Renal cortical epithelial cell (primary cell): ENCODE results near the gene ALDH1A2. TPM values are rescaled to one million over a fixed set of nuclear protein-coding genes. Genes with fewer than 3 reads are reported as not detected.

Experiments used
- DNase-seq: peaks from one replicate; pipeline ENCODE4 v3.0.0-alpha.2; 2011; ENCODE audit warnings: low read depth
- total RNA-seq: library from RNA; depleted of rRNA; stranded (reverse); fragments of >200 nt; gene quantifications from 2 replicates; pipeline ENCODE4 v1.2.3, GENCODE V29; 2014

Gene ALDH1A2
- total RNA-seq, 1 donor from 2014 or later = 26.8 TPM

- no peak for DNase-seq
Observed at GRCh38 chr15:57943754-57944420, 121.6 kb downstream of the ALDH1A2 start.

GRCh38 chr15:57943171-57943570, 122.3 kb downstream of the ALDH1A2 start:
- DNase-seq = no peak

GRCh38 chr15:57941816-57942215, 123.7 kb downstream of the ALDH1A2 start:
- DNase-seq = no peak

GRCh38 chr15:57932348-57932747, 133.2 kb downstream of the ALDH1A2 start:
- no peak for DNase-seq

GRCh38 chr15:57931570-57931969, 133.9 kb downstream of the ALDH1A2 start:
- no peak for DNase-seq

- no peak for DNase-seq
Observed at GRCh38 chr15:57927091-57927631, 138.3 kb downstream of the ALDH1A2 start.

GRCh38 chr15:57925650-57926049, 139.9 kb downstream of the ALDH1A2 start:
- DNase-seq = no peak

- DNase-seq = no peak
Observed at GRCh38 chr15:57924598-57924997, 140.9 kb downstream of the ALDH1A2 start.

GRCh38 chr15:57923750-57924149, 141.8 kb downstream of the ALDH1A2 start:
- no peak for DNase-seq

GRCh38 chr15:57923306-57923705, 142.2 kb downstream of the ALDH1A2 start:
- peak; percentile 13 for DNase-seq

GRCh38 chr15:57922776-57923175, 142.7 kb downstream of the ALDH1A2 start:
- peak; percentile 67 for DNase-seq

GRCh38 chr15:57921371-57921770, 144.1 kb downstream of the ALDH1A2 start:
- peak; percentile 51 for DNase-seq

GRCh38 chr15:57920911-57921310, 144.6 kb downstream of the ALDH1A2 start:
- peak; percentile 53 for DNase-seq

- no peak for DNase-seq
Observed at GRCh38 chr15:57919754-57920153, 145.8 kb downstream of the ALDH1A2 start.

- DNase-seq = no peak
Observed at GRCh38 chr15:57917998-57918397, 147.5 kb downstream of the ALDH1A2 start.

GRCh38 chr15:57916695-57917094, 148.8 kb downstream of the ALDH1A2 start:
- DNase-seq = peak; percentile 15

- DNase-seq = no peak
Observed at GRCh38 chr15:57915827-57916531, 149.5 kb downstream of the ALDH1A2 start.

GRCh38 chr15:57914350-57915055, 151.0 kb downstream of the ALDH1A2 start:
- DNase-seq = peak; percentile 73

GRCh38 chr15:57911247-57911646, 154.3 kb downstream of the ALDH1A2 start:
- DNase-seq = no peak

- no peak for DNase-seq
Observed at GRCh38 chr15:57910672-57911071, 154.8 kb downstream of the ALDH1A2 start.

GRCh38 chr15:57909388-57909787, 156.1 kb downstream of the ALDH1A2 start:
- DNase-seq = no peak

GRCh38 chr15:57903626-57904025, 161.9 kb downstream of the ALDH1A2 start:
- no peak for DNase-seq
